ENCODE measurements around the gene FLNB.

GRCh38 chr3:57973715-57974477, 34.3 kb upstream of the FLNB start:
- TF ChIP-seq TSC22D4 (tag; IDR thresholded peaks at IDR 0.05) (no peak), EP300 (IDR thresholded peaks at IDR 0.05; ENCODE audit: low read length) (no peak), POLR2AphosphoS5 (IDR thresholded peaks at IDR 0.05; ENCODE audit: control insufficient read depth, insufficient read depth, low read depth, low read length) (no peak), TAF1 (IDR thresholded peaks at IDR 0.05; ENCODE audit: control insufficient read depth, extremely low read depth, insufficient read depth, low read length, severe bottlenecking) (no peak), EZH2 (IDR thresholded peaks at IDR 0.05; ENCODE audit: borderline replicate concordance, low read depth, low read length) (no peak), CEBPG (CRISPR knock-in tag; IDR thresholded peaks at IDR 0.05) (no peak), CEBPG (tag; conservative IDR thresholded peaks at IDR 0.05 in 1 of 2, IDR thresholded peaks at IDR 0.05 in 1 of 2) (no peak), ZBTB7A (IDR thresholded peaks at IDR 0.05; ENCODE audit: borderline replicate concordance, control insufficient read depth, low read depth, low read length) (no peak), POLR2A (conservative IDR thresholded peaks at IDR 0.05) (no peak), FOXP1 (CRISPR knock-in tag; IDR thresholded peaks at IDR 0.05) (no peak), ZNF764 (CRISPR knock-in tag; IDR thresholded peaks at IDR 0.05; ENCODE audit: low read depth) (no peak), CTCF (IDR thresholded peaks at IDR 0.05 in 2 of 3, conservative IDR thresholded peaks at IDR 0.05 in 1 of 3; ENCODE audit: insufficient read depth in 2 of 3, low read depth in 1 of 3, low read length in 3 of 3) (no peak)

All from K562 (cell line).